ENCODE measurements around the gene RPL38. TPM values are rescaled to one million over a fixed set of nuclear protein-coding genes. Genes with fewer than 3 reads are reported as not detected.

RPL38 gene
- 976 TPM for total RNA-seq

DNA sequence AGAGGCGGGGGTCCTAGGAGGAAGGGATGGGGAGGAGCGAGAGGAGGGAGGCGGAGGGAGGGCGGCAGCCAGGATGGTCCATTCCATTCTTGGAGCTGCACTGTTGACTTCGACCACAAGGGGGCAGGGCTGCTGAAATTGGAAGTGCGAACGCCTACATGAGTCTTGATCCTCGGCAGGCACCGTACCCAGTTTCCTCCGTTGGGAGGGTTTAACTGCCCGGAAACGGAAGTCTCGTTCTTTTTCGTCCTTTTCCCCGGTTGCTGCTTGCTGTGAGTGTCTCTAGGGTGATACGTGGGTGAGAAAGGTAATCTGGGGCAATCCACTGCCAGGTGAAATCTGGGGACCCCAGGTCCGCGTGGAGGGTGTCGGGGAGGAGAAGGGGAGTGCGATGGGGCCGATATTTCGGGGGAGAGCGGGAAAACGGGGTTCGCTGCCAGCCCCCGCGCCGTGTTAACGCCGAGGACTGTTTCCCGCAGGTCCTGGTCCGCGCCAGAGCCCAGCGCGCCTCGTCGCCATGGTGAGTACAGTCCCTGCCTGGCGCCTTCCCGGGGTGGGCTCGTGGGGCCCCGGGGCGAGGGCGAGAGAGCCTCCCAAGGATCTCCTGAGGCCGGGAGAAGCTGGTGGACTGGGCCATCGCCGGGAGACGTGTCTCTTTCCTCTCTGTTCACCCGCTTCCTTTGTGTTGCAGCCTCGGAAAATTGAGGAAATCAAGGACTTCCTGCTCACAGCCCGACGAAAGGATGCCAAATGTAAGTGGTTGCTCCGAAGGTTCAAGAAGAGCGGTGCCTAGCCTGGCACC lies at the start of gene RPL38:
TSS of gene RPL38 (plus strand) at position 240 of the 802 bp plus-strand sequence. CDS start at position 518, 278 bp downstream.
- H3K4me1 ChIP-seq (ENCODE audit: insufficient read depth, low read length), result peaks cover 49% of the 10 kb centered on the region
- no peaks in the 10 kb centered on the region for H3K27me3 ChIP-seq (ENCODE audit: insufficient read depth, low read length)

DNA sequence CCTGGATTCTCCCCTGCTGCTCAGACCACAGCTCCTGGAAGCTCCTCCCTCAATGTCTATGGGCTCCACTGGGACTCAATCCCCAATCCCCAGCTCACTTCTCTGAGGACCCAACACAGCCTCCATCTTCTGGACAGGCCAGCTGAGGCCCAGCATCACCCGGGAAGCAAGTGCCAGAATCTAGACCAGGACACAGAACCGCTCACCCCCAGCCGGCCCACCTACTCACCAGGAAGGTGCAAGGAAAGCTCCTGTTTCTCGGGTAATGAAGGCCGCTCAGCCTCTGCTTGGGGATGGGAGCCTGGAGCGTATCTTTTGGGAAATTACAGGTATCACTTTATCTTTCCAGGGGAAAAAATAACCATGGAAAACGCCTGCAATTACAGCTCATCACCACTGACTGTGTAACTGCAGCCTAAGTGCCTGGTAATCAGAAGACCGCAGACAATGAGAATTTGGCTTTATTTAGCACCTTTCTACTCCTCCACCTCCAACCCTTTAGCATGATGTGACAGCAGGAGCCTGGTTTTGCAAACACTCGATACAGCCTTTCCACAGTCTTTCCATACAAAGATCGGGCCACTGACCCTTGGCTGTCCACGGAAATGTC lies 49.6 kb upstream of the RPL38 start:
- H3K9me3 ChIP-seq (ENCODE audit: low read depth, low read length), result no peaks in the 10 kb centered on the region

More for the DNA sequence above, at the start of gene RPL38:
- H3K4me3 ChIP-seq (ENCODE audit: low read length), result peak within 1 kb of the TSS; percentile 96
- no peaks in the 10 kb centered on the region for H3K9me3 ChIP-seq (ENCODE audit: low read depth, low read length)

DNA sequence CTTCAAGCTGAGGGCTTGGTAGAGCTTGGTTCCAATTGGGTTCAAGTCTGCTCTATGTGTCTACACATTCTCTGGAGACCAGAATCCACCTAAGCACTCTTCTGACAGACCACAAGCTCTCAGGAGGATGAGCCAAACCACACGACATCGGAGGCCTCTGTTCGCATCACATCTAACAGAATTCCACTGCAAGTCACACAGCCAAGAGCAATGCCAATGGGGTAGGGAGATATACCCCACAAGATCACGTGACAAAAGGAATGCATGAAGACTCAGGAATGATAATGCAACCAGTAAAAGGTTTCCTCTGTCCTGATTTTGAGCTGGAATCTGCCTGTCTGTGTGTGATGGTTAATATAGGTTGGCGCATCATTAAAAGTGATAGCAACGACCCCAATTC lies 46.6 kb upstream of the RPL38 start:
- H3K27me3 ChIP-seq (ENCODE audit: insufficient read depth, low read length), result no peaks in the 10 kb centered on the region
- H3K4me3 ChIP-seq (ENCODE audit: low read length), result no peak overlapping the region
- H3K9me3 ChIP-seq (ENCODE audit: low read depth, low read length), result no peaks in the 10 kb centered on the region

More for the DNA sequence above, 49.6 kb upstream of the RPL38 start:
- H3K4me3 ChIP-seq (ENCODE audit: low read length), result no peak overlapping the region
- no peaks in the 10 kb centered on the region for H3K4me1 ChIP-seq (ENCODE audit: insufficient read depth, low read length)
- no peaks in the 10 kb centered on the region for H3K27me3 ChIP-seq (ENCODE audit: insufficient read depth, low read length)

DNA sequence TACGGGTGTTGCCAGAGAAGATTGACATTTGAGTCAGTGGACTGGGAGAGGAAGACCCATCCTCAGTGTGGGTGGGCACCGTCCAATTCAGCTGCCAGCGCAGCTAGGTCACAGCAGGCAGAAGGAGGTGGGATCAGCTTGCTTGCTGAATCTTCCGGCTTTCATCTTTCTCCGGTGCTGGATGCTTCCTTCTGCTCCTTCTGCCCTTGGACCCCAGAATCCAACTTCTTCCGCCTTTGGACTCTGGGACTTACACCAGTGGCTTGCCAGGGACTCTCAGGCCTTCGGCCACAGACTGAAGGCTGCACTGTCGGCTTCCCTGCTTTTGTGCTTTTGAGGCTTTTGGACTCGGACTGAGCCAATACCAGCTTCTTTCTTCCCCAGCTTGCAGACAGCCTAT lies 46.1 kb upstream of the RPL38 start:
- Histone ChIP-seq H3K4me1 (ENCODE audit: insufficient read depth, low read length) (no peaks in the 10 kb centered on the region), H3K4me3 (ENCODE audit: low read length) (no peak overlapping the region), H3K9me3 (ENCODE audit: low read depth, low read length) (no peaks in the 10 kb centered on the region), H3K27me3 (ENCODE audit: insufficient read depth, low read length) (no peaks in the 10 kb centered on the region)

More for the DNA sequence above, 46.6 kb upstream of the RPL38 start:
- no peaks in the 10 kb centered on the region for H3K4me1 ChIP-seq (ENCODE audit: insufficient read depth, low read length)

DNA sequence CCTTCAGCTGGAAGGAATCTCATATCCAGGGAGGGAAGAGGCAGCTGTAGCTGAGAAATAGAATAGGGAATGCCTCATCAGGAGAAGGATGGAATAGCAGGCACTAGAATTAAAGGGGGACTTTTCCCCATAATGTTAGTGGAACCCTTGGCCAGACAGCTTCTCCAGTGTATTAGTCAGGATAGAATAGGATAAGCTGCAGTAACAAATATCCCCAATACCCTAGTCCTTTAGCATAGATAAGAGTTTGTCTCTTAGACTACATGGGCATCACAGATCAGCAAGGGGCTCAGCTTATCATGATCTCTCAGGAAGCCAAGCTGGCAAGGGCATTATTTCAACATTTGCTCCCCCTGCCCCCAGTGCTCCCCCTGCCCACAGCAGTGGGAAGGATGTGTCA lies 44.7 kb upstream of the RPL38 start:
- H3K4me3 ChIP-seq (ENCODE audit: low read length), result no peak overlapping the region
- H3K9me3 ChIP-seq (ENCODE audit: low read depth, low read length), result no peaks in the 10 kb centered on the region
- H3K27me3 ChIP-seq (ENCODE audit: insufficient read depth, low read length), result no peaks in the 10 kb centered on the region
- H3K4me1 ChIP-seq (ENCODE audit: insufficient read depth, low read length), result no peaks in the 10 kb centered on the region

DNA sequence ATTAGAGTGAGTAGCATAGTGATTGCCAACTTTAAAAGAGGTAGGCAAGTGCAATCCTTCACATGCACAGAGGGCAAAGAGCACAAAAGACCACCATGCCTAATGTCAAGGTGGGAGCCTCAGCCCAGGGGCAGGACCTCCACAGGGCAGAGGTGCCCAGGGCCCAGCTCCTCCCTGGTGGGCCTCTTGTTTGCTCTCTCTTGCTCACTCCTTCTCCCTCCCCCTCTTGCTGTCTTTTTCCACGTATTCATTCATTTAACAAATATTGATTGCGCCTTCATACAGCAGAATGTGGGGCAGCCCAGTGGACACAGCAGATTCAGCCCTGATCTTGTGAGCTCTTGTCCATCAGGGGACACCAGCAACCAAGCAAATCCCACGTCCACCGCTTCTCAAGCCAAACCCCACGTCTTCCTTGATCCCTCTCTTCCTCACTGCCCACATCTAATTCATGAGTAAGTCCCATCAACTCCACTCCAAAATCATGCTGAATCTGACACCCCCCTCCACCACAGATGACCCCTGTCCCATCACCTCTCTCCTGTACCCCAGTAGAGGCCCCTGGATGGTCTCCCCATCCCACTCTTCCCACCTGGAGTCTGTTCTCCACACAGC lies 44.1 kb upstream of the RPL38 start:
- H3K9me3 ChIP-seq (ENCODE audit: low read depth, low read length), result no peaks in the 10 kb centered on the region
- no peak overlapping the region for H3K4me3 ChIP-seq (ENCODE audit: low read length)
- no peaks in the 10 kb centered on the region for H3K27me3 ChIP-seq (ENCODE audit: insufficient read depth, low read length)
- no peaks in the 10 kb centered on the region for H3K4me1 ChIP-seq (ENCODE audit: insufficient read depth, low read length)

DNA sequence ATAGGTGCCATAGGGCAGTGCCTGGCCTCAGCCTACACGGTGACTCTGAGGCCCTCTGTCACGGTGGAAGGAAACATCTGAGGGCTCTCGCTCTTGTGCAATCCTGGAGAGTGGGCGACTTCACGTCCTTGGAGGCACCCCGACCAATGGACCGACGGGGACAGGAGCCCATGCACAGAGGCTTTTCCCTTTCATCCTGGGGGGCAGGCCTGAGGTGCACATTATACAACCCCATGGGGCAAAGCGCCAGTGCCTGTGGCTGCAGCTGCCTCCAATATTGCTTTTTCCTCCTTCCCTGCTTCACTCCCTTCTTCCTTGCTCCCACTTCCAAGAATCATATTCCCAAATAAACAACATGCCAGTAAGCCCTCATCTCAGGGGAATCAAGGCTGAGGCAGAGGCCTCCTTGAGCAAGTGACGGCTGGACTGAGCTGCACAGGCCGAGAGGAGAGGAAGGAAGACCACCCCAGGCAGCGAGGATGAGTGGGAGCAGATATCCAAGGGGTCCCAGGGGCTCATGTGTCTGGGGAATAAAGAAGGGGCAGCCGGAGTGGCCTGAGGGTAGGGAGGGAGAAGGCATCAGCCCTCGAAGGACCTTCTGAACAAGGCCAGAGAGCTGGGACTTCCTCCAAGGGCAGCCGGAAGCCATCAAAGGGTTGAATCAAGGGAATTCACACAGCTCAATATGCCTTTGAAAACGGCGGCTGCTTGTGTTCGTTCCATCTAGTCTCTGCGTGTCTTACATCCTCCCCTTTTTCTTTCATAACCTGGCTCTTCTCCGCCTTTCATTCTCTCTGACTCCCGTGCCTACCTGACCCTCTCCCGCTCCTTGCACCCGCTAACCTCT lies 42.6 kb upstream of the RPL38 start:
- Histone ChIP-seq H3K9me3 (ENCODE audit: low read depth, low read length) (no peaks in the 10 kb centered on the region), H3K4me3 (ENCODE audit: low read length) (no peak overlapping the region), H3K27me3 (ENCODE audit: insufficient read depth, low read length) (no peaks in the 10 kb centered on the region), H3K4me1 (ENCODE audit: insufficient read depth, low read length) (no peaks in the 10 kb centered on the region)

DNA sequence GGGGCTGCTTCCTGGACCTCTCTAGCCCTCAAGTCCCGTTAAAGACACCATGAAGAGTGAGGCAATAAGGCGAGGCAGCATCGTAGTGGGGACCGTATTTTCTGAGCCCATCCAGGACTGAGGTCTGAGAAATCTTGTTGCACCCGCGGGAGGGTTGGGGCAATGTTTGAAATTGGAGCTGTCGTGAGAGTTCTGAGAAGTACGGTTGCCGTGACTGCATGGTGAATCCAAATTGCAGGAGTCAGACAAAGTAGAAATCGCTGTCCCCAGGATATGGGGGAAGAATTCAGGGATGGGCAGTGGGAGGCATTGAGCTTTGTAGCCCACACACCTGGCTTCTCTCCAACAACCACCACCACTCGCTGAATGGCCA lies 42.0 kb upstream of the RPL38 start:
- Histone ChIP-seq H3K4me3 (ENCODE audit: low read length) (no peak overlapping the region), H3K4me1 (ENCODE audit: insufficient read depth, low read length) (no peaks in the 10 kb centered on the region), H3K27me3 (ENCODE audit: insufficient read depth, low read length) (peaks cover 2% of the 10 kb centered on the region), H3K9me3 (ENCODE audit: low read depth, low read length) (no peaks in the 10 kb centered on the region)

DNA sequence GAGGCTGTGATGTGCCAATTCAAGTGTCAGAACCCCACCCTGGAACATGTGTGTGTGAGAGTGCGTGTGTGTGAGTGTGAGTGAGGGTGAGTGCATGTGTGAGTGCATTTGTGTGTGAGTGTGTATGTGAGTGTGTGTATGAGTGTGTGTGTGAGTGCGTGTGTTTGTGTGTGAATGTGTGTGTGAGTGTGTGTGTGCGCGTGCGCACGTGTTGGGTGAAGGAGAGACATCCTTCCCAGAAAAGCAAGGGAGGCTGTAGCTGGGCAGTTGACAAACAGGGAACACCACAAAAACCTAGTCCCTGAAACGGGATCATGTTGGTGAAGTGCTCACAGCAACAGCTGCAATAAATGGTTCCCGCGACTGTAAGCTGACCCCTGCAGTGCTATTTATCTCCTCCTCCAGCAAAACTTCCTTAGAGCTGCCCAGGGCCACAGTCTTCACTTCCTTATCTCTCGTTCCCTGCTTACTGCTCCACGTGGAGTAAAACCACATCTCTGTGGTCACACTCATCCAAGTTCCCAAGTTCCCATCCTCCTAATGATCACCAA lies 40.1 kb upstream of the RPL38 start:
- Histone ChIP-seq H3K4me1 (ENCODE audit: insufficient read depth, low read length) (no peaks in the 10 kb centered on the region), H3K9me3 (ENCODE audit: low read depth, low read length) (no peaks in the 10 kb centered on the region), H3K4me3 (ENCODE audit: low read length) (no peak overlapping the region), H3K27me3 (ENCODE audit: insufficient read depth, low read length) (peaks cover 7% of the 10 kb centered on the region)

DNA sequence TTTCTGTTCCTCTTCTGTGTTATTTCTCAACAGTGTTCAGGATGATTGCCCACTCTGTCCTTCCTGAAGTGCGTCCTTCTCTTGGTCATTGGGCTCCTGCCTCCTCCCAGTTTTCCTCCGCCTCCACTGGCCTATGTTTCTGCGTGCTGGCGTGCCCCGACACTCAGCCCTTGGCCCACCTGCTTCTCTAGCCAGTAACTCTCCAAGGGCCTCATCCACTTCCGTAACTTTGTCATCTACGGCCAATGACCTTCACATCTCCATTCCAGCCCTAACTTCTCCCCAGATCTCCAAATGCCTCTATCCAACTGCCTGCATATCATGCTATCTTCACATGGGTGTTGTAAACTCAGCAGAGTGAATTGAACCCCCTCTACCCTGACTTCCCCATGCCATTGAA lies 39.6 kb upstream of the RPL38 start:
- Histone ChIP-seq H3K9me3 (ENCODE audit: low read depth, low read length) (no peaks in the 10 kb centered on the region), H3K4me3 (ENCODE audit: low read length) (no peak overlapping the region), H3K27me3 (ENCODE audit: insufficient read depth, low read length) (peaks cover 7% of the 10 kb centered on the region), H3K4me1 (ENCODE audit: insufficient read depth, low read length) (no peaks in the 10 kb centered on the region)

DNA sequence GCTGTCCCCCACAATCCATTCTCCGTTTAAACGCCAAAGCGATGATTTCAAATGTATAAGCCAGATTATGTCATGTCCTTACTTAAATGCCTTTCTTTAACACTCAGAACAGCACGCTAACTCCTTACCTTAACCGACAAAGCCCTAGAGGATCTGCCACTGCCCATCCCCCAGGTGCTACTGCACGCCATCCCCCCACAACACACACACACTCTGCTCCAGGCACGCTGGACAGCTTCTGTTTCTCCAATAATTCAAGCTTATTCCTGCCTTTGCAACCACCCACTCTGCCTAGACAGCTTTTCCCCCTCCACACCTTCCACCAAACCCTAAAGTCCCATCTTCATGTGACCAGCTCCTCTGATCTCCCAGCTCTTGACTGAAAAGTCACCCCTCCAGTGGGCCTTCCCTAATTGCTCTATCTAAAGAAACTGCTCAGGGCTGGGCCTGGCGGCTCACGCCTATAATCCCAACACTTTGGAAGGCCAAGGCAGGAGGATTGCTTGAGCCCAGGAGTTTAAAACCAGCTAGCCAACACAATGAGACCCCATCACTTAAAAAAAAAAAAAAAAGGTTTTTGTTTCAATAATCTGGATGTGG lies 38.9 kb upstream of the RPL38 start:
- H3K9me3 ChIP-seq (ENCODE audit: low read depth, low read length), result no peaks in the 10 kb centered on the region
- H3K27me3 ChIP-seq (ENCODE audit: insufficient read depth, low read length), result peaks cover 7% of the 10 kb centered on the region
- H3K4me3 ChIP-seq (ENCODE audit: low read length), result no peak overlapping the region
- no peaks in the 10 kb centered on the region for H3K4me1 ChIP-seq (ENCODE audit: insufficient read depth, low read length)

DNA sequence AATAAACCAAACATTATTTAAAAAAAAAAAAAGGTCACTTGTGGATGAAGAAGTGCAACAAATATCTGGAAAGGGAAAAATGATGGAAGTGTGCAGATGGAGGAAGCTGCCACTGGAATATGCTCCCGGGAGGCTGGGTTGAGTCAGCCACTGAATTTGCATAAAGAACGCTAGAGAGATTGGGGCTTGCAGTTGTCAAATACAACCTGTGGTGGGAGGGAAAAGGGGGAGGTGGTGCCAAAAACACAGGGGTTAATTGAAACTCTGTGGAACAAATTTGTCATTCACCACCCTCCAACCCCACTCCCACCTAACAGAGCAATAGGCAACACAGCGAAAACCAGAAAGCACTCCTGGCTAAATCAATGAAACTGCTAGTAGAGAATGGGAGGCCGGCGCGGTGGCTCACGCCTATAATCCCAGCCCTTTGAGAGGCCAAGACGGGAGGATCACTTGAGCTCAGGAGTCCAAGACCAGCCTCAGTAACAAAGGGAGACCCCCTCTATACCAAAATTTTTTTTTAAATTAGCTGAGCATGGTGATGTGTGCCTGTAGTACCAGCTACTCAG lies 37.6 kb upstream of the RPL38 start:
- Histone ChIP-seq H3K4me1 (ENCODE audit: insufficient read depth, low read length) (no peaks in the 10 kb centered on the region), H3K4me3 (ENCODE audit: low read length) (no peak overlapping the region), H3K9me3 (ENCODE audit: low read depth, low read length) (no peaks in the 10 kb centered on the region), H3K27me3 (ENCODE audit: insufficient read depth, low read length) (peaks cover 7% of the 10 kb centered on the region)

DNA sequence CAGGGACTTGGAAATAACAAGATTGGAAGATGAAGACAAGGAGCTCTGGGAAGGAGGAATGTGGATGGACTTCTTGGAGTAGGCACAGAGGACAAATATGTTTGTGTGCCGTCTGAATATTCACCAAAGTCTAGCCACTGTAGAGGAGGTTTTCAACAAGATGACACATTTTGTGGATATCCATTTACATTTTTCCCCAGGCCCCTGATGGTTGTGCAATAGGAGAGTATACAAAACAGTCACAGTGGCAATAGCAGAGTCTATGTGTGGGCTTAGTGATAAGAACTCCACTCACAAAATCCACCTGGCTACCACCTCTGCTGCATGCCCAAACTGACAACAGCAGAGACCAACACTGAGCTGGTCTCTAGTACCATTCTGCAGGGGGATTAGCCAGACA lies 32.6 kb upstream of the RPL38 start:
- H3K4me1 ChIP-seq (ENCODE audit: insufficient read depth, low read length), result no peaks in the 10 kb centered on the region
- H3K9me3 ChIP-seq (ENCODE audit: low read depth, low read length), result no peaks in the 10 kb centered on the region
- no peak overlapping the region for H3K4me3 ChIP-seq (ENCODE audit: low read length)
- H3K27me3 ChIP-seq (ENCODE audit: insufficient read depth, low read length), result peaks cover 7% of the 10 kb centered on the region

DNA sequence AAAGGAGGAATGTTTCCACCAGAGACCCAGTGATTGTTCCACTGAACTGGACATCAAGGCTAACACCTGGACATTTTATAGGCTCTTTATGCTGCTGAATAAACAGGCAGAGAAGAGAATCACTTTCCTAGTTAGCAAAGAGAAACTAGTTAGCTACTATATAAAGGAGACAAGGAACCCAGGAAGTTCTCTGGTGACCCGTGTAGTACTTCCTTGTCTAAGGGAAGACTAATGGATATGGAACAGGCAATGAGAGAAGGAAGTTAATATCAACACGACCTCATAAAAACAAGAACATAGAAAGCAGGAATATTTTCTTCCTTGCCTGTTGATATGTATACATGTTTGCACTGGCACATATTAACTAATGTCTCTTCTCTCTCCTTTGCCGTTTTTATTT lies 30.8 kb upstream of the RPL38 start:
- peaks cover 3% of the 10 kb centered on the region for H3K27me3 ChIP-seq (ENCODE audit: insufficient read depth, low read length)
- no peaks in the 10 kb centered on the region for H3K9me3 ChIP-seq (ENCODE audit: low read depth, low read length)
- no peak overlapping the region for H3K4me3 ChIP-seq (ENCODE audit: low read length)
- no peaks in the 10 kb centered on the region for H3K4me1 ChIP-seq (ENCODE audit: insufficient read depth, low read length)
